Colonic mucosa (tissue), 4 donors: Measurements from ENCODE around the gene TOR1A. TPM values are rescaled to one million over a fixed set of nuclear protein-coding genes. Genes with fewer than 3 reads are reported as not detected.

Experiments
- DNase-seq: peaks from one replicate; pipeline ENCODE4 v3.0.0-alpha.2; 2020
- H3K27ac ChIP-seq: fragments of 200-600 bp; one replicate; pipeline ENCODE4 v1.8.0; 2021
- H3K27me3 ChIP-seq: fragments of 200-600 bp; one replicate; pipeline ENCODE4 v1.8.0; 2021
- H3K36me3 ChIP-seq: fragments of 200-600 bp; one replicate; pipeline ENCODE4 v1.8.0; 2021
- H3K4me1 ChIP-seq: fragments of 200-600 bp; one replicate; pipeline ENCODE4 v1.8.0; 2021; ENCODE audit warnings: mild to moderate bottlenecking
- H3K4me3 ChIP-seq: fragments of 200-600 bp; one replicate; pipeline ENCODE4 v1.8.0; 2021
- H3K9ac ChIP-seq, 2 donors: one replicate each; pipeline ENCODE4 v1.7.0; 2013; ENCODE audit warnings: control low read depth in 2 of 2, low read depth in 2 of 2, low read length in 2 of 2
- H3K9me3 ChIP-seq: fragments of 200-600 bp; one replicate; pipeline ENCODE4 v1.8.0; 2021
- intact Hi-C: fragments of 100-400 bp; cut with DNase I; formaldehyde crosslinking; loops from one replicate; pipeline ENCODE4 v1.14.1; 2022
- total RNA-seq, 2 donors: library from RNA; stranded (reverse); fragmentation: NEBNext Ultra II Directional in 1 of 2; extraction: Animal tissue kit (Norgen Biotek cat#: 25700) in 1 of 2; gene quantifications; one replicate each; pipeline ENCODE4 v1.2.1, GENCODE V29; 2021
- TF ChIP-seq, protein P1 (sequence below): fragments of 200-600 bp; IDR thresholded peaks from one replicate; pipeline ENCODE4 v1.8.0; 2022; ENCODE audit warnings: antibody characterized with exemption, mild to moderate bottlenecking
- donor health status: healthy.
- donor health status: DM: no; HTN: no; CAD: no.
- donor health status: DM: no; HTN: no; CAD: no.

The TOR1A gene
- total RNA-seq, 2 donors from 2014 or later, result 31.0 to 31.1 TPM

DNA sequence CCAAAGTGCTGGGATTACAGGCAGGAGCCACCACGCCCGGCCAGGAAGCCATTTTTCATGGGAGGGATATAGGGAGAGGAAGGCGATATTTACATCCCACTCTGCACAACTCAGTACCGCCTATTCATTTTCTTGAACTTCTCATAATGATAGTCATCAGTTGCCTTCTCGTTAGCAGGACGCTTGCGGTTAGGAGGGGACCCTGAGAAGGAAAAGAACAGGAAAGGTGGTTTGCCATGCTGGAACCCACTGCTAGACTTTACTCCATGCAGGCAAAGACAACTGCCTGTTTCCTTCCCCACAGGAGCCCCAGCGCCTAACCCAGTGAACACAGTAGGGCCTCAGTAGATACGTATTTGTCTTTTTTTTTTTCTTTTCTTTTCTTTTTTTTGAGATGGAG, 4.1 kb upstream of the TOR1A start:
- H3K9ac ChIP-seq, result no peak overlapping the region

DNA sequence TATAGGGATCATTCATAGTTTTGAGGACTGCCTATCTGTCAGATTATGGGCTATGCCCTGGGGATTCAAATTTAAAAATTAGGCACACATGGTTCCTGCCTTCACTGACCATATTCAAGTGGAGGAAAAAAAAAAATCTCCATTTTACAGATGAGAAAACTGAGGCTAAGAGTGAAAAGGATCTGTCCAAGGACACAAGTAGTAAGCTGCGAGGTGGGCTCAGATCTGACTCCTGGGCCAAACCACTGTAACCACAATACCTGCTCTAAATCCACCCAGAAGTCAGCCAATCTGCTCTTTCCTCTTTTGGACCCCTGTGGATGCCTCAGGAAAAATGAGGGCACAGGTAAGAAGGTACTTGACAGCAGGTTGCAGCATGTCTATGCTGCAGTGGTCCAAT, 2.8 kb upstream of the TOR1A start:
- no peaks in the 10 kb centered on the region for H3K27me3 ChIP-seq
- TF ChIP-seq, protein P1, sequence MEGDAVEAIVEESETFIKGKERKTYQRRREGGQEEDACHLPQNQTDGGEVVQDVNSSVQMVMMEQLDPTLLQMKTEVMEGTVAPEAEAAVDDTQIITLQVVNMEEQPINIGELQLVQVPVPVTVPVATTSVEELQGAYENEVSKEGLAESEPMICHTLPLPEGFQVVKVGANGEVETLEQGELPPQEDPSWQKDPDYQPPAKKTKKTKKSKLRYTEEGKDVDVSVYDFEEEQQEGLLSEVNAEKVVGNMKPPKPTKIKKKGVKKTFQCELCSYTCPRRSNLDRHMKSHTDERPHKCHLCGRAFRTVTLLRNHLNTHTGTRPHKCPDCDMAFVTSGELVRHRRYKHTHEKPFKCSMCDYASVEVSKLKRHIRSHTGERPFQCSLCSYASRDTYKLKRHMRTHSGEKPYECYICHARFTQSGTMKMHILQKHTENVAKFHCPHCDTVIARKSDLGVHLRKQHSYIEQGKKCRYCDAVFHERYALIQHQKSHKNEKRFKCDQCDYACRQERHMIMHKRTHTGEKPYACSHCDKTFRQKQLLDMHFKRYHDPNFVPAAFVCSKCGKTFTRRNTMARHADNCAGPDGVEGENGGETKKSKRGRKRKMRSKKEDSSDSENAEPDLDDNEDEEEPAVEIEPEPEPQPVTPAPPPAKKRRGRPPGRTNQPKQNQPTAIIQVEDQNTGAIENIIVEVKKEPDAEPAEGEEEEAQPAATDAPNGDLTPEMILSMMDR, result no peak
- H3K36me3 ChIP-seq, result peaks cover 13% of the 10 kb centered on the region
- no peak overlapping the region for H3K27ac ChIP-seq
- H3K4me3 ChIP-seq, result no peak overlapping the region
- no peaks in the 10 kb centered on the region for H3K9me3 ChIP-seq
- intact Hi-C loops, result no loop called here
- H3K4me1 ChIP-seq, result peaks cover 6% of the 10 kb centered on the region
- no peak for DNase-seq
- H3K9ac ChIP-seq, result no peak overlapping the region

More for the DNA sequence above, 4.1 kb upstream of the TOR1A start:
- DNase-seq, result no peak
- Histone ChIP-seq H3K9me3 (no peaks in the 10 kb centered on the region), H3K36me3 (peaks cover 17% of the 10 kb centered on the region), H3K27ac (no peak overlapping the region), H3K4me1 (no peaks in the 10 kb centered on the region), H3K4me3 (no peak overlapping the region), H3K27me3 (no peaks in the 10 kb centered on the region)
- TF ChIP-seq, protein P1, result no peak
- intact Hi-C loops, result no loop called here

DNA sequence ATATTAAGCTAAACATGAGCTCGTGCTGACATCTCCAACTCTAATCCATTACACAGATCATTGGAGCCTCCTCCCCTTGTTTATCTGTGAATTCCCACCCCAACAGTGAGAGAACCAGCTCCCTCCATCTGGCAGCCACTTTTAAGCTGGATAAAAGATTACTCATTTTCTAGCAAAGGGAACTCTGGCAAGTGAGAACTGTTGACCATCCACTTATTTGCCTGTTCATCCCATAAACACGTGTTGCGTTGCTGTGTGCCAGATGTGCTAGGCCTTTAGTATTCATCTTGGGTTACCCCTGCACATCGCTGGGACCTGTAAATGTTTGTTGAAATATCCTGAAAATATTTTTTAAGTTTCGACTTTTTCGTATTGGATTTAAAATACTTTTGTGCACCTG, 2.4 kb upstream of the TOR1A start:
- H3K27me3 ChIP-seq, result no peaks in the 10 kb centered on the region
- H3K4me1 ChIP-seq, result peaks cover 6% of the 10 kb centered on the region
- H3K27ac ChIP-seq, result no peak overlapping the region
- TF ChIP-seq, protein P1, result no peak
- H3K9me3 ChIP-seq, result no peaks in the 10 kb centered on the region
- no peak for DNase-seq
- intact Hi-C loops, result no loop called here
- no peak overlapping the region for H3K9ac ChIP-seq
- H3K4me3 ChIP-seq, result no peak overlapping the region
- peaks cover 8% of the 10 kb centered on the region for H3K36me3 ChIP-seq

DNA sequence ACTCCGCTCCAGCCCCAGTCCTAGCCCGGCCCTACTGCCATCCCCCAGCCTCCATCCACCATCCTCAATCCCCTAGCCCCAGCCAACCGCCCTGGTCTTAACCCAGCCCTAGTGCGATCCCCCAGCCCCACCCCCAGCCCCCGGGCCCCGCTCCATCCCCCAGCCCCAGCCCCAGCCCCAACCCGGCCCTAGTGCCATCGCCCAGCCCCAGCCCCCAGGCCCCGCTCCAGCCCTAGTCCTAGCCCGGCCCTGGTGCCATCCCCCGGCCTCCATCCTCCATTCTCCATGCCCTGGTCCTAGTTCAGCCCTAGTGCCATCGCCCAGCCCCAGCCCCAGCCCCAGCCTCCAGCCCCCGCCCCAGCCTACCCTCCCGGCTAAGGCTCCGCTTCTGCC, 398 bp downstream of the TOR1A start:
- intact Hi-C loops, result no loop called here
- H3K36me3 ChIP-seq, result no peaks in the 10 kb centered on the region

DNA sequence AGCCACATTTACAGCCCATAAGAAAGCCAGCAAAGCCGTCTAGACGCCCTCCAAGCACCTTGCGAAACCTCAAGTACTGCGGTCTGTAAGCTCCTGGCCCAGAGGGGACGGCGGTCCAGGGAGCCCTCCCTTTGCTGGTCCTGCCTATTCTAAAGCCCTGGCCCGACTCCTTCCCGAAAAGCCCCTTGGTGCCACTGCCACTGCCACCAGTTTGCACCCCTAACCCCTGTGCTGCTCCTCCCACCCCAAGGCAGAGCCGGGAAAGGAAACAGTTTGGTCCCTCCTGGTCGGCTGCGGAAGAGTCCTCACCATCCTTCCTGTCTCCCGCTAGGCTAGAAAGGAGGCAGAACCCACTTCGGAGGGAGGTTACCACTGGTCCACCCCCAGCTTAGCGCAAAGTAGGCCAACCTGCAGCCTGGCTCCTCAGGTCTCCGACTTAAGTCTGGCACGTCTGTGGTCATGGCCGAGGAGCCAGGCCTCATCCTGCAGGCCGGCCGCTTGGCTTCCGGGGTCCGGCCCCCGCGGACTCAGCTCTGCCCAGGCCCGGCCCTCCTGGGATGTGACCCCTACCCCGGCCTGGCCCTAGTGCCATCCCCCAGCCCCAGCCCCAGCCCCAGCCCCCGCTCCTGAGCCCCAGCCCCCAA, 916 bp downstream of the TOR1A start:
- DNase-seq, result no peak
- H3K27ac ChIP-seq, result no peak overlapping the region
- H3K9me3 ChIP-seq, result no peaks in the 10 kb centered on the region
- no peaks in the 10 kb centered on the region for H3K27me3 ChIP-seq
- intact Hi-C loops, result no loop called here
- no peaks in the 10 kb centered on the region for H3K36me3 ChIP-seq
- H3K4me3 ChIP-seq, result peak overlapping the region; percentile 79
- H3K4me1 ChIP-seq, result peaks cover 6% of the 10 kb centered on the region
- peak overlapping the region; percentile 65 to 78 for H3K9ac ChIP-seq
- TF ChIP-seq, protein P1, result no peak

More for the DNA sequence above, 398 bp downstream of the TOR1A start:
- Histone ChIP-seq H3K4me1 (peaks cover 6% of the 10 kb centered on the region), H3K4me3 (peak overlapping the region; percentile 79), H3K27me3 (no peaks in the 10 kb centered on the region), H3K9ac (peak overlapping the region; percentile 40 to 76), H3K9me3 (no peaks in the 10 kb centered on the region), H3K27ac (peak overlapping the region; percentile 63)
- no peak for DNase-seq
- TF ChIP-seq, protein P1, result no peak
